IPS-18c (cell line): ENCODE results near the gene FSCN2.

ENCODE experiments used
- H3K4me3 ChIP-seq: 2 replicates; pipeline ENCODE4 v1.7.0; 2013; ENCODE audit warnings: low read depth, mild to moderate bottlenecking, low read length, moderate library complexity; ENCODE audit not compliant: insufficient read depth
- H3K9me3 ChIP-seq: one replicate; pipeline ENCODE4 v1.6.1; 2013; ENCODE audit warnings: mild to moderate bottlenecking, low read length, moderate library complexity; ENCODE audit not compliant: control insufficient read depth, insufficient read depth

The FSCN2 gene

DNA sequence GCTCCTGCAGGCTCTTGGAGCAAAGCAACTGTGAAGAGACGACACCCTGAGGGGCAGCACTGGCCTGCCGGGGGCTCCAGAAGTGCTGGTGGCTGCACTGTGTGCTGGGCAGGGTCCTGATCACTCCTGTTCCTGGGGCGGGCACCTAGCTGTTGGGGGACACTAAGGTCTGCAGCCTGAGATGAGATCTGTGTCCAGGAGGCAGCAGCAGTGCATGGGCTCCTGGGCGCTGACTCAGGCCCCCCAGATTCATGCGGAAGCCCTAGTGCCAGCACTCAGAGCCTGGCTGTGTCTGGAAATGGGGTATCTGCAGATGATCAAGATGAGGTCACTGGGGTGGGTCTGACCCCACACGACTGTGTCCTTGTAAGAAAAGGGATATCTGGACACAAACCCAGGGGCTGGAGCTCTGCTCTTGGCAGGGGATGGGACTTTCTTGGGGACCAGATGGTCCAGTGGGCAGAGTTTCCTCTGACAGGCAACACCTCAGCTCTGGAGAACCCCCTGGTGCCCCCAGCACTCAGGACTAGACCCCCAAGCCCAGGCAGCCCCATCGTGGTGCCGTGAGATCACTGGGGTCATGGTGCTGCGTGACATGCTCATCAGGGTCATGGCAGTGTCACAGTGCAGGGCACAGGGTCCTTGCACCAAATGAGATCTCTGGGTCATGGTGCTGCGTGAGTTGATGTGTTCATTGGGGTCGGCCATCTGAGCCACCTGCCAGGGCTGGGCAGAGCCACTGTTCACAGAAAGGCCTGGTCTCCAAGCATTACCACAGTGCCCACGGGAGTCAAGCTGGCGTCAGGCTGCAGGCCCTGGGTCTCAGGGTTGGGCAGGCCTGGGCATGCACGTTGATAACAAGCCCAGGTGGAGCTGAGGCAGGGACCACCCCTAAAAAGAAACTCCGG is 14.5 kb downstream of the FSCN2 start:
- H3K9me3 ChIP-seq: no peaks in the 10 kb centered on the region
- no peak overlapping the region for H3K4me3 ChIP-seq

GRCh38 chr17:81543339-81543675 is 15.1 kb downstream of the FSCN2 start:
- no peak overlapping the region for H3K4me3 ChIP-seq

GRCh38 chr17:81543756-81544155 is 15.6 kb downstream of the FSCN2 start:
- no peaks in the 10 kb centered on the region for H3K9me3 ChIP-seq
- H3K4me3 ChIP-seq: no peak overlapping the region

More at GRCh38 chr17:81543339-81543675, 15.1 kb downstream of the FSCN2 start:
- no peaks in the 10 kb centered on the region for H3K9me3 ChIP-seq

GRCh38 chr17:81544281-81544974 is 16.3 kb downstream of the FSCN2 start:
- Histone ChIP-seq H3K9me3 (no peaks in the 10 kb centered on the region), H3K4me3 (no peak overlapping the region)

GRCh38 chr17:81545160-81545949 is 17.2 kb downstream of the FSCN2 start:
- Histone ChIP-seq H3K9me3 (no peaks in the 10 kb centered on the region), H3K4me3 (no peak overlapping the region)

DNA sequence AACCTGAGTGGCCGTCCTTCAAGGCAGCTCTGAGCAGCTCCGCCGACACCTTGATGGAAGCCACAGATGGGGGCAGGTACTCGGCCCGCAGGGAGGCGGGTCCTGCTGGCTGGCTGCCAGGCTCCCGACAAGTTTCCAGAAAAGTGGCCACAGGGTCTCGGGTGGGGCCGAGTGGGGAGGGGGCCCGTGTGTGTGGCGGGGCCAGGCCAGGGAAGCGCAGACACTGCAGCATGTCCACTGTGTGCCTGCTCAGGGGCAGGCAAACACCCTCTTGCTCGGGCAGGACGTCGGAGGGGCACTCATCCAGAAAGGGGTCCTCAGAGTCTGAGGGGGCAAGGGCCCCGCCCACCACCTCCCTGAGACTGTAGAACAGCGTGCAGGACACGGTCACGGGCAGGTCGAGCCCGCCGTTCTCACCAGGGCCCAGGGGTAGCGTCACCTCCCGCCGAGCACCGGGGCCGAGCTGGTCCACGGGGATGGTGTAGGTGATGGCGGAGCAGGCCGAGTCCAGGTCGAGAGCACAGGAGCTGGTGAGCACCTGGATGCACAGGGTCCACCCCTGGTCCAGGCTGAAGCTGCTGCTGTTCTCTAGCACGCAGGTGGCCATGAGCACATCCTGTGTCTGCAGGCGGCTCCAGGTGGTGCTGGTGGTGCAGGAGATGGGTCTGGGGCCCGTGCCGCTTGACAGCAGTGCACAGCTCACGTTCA is 18.9 kb downstream of the FSCN2 start:
- H3K9me3 ChIP-seq: peaks cover 2% of the 10 kb centered on the region
- no peak overlapping the region for H3K4me3 ChIP-seq

- Histone ChIP-seq H3K4me3 (no peak overlapping the region), H3K9me3 (peaks cover 2% of the 10 kb centered on the region)
Measured at GRCh38 chr17:81547614-81547982, 19.4 kb downstream of the FSCN2 start.

DNA sequence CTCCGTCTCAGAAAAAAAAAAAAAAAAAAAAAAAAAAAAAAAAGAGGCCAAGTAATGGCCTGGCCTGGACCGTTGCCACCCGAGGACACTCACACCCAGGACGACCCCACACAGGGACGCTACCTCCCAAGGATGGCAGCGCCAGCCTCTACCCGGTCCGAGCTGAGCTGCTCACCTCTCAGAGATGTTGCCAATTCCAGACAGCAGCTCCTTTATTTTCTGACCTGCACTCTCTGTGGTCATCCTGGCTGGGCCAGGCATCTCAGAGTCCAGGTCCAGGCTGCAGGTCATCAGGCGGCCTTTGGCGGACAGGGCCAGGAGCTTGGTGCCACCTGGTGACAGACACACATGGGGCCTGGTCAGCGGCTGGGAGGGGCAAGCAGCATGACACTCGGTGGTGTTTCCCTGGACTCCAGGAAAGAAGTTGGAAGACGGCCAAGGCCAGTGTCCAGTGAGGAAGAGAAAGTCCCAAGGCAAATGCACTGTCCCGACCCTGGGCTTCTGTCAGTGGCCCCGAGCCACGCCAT is 20.9 kb downstream of the FSCN2 start:
- Histone ChIP-seq H3K9me3 (peaks cover 2% of the 10 kb centered on the region), H3K4me3 (no peak overlapping the region)

DNA sequence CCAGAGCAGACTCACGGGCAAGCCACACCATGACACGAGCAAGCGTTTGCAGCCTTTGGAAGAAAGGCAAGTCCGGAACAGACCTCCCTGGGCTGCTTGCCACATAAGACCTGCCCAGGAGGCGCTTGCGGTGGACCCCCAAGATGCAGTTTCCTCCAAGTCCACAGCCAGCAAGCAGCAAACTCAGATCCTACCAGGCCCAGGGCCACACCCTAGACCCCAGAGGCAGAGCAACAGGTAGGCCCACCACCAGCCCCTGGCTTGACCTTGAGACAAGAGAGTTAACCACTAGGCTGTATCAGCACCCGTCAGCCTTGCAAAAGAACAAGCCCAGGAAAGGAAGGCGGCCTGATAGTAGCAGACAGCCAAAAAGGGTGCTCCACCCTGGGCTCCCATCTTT is 21.6 kb downstream of the FSCN2 start:
- Histone ChIP-seq H3K9me3 (peaks cover 2% of the 10 kb centered on the region), H3K4me3 (no peak overlapping the region)

DNA sequence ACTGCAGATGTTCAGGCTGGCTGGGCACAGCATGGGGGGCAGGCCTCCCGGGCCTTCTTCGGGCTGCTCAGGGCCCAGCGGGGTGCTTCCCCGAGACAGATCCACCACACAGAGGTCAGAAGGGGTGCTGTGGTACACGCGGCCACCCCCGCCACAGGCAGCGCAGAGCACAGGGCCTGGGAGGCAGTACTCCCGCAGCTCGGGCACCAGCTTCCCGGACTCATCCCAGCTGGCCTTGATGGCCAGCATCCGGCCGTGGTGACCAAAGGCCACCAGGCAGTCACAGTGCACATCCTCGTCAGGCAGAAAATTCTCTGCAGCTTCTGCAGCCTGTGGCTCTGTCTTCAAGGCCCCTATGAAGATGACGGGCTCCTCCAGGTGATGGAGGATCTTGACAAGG is 22.1 kb downstream of the FSCN2 start:
- H3K9me3 ChIP-seq: peaks cover 2% of the 10 kb centered on the region
- H3K4me3 ChIP-seq: no peak overlapping the region

DNA sequence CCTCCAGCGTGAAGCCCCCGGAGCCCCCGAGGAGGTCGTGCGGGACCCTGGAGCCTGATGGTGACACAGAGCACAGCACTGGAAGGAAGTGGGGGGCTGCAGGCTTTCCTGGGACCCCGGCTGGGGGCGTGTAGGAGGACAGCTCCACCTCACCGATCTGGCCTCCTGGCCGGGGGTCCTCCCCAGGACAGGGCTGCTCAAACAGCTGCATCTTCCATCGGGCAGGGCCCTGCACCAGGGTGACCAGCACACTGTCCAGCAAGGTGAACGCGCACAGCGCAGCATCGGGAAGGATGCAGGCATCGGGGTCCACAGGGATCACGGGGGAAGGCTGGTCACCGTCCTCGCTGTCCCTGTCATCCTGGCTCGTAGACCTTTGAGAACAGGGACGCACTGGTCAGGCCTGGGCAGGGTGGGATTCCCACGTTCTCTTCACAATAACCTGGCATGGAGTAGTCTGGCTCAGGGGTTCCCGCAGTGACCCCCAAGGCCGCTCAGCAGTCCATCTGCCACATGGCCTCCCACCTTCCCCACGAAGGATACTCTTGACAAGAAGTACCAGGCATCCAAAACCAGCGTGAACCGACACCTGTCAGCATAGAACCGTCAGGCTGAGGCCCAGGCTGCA is 22.8 kb downstream of the FSCN2 start:
- H3K4me3 ChIP-seq: peak overlapping the region; percentile 92
- H3K9me3 ChIP-seq: peaks cover 2% of the 10 kb centered on the region

GRCh38 chr17:81551458-81552243 is 23.5 kb downstream of the FSCN2 start:
- peak overlapping the region; percentile 92 for H3K4me3 ChIP-seq
- H3K9me3 ChIP-seq: peaks cover 2% of the 10 kb centered on the region

- Histone ChIP-seq H3K4me3 (peak within 1 kb of the TSS; percentile 92), H3K9me3 (peaks cover 2% of the 10 kb centered on the region)
Measured at GRCh38 chr17:81552244-81553017, 24.3 kb downstream of the FSCN2 start, which contains the start of gene FAAP100. TSS of gene FAAP100 (minus strand) at chr17:81552353. CDS start at chr17:81552330, 23 bp downstream.

GRCh38 chr17:81553018-81553615 is 24.9 kb downstream of the FSCN2 start:
- Histone ChIP-seq H3K4me3 (peak overlapping the region; percentile 92), H3K9me3 (peaks cover 2% of the 10 kb centered on the region)
